ENCODE results near the gene EDC4. TPM values are rescaled to one million over a fixed set of nuclear protein-coding genes. Genes with fewer than 3 reads are reported as not detected.

EDC4 gene
- total RNA-seq, 2 donors from 2014 or later = 21.2 to 39.5 TPM

DNA sequence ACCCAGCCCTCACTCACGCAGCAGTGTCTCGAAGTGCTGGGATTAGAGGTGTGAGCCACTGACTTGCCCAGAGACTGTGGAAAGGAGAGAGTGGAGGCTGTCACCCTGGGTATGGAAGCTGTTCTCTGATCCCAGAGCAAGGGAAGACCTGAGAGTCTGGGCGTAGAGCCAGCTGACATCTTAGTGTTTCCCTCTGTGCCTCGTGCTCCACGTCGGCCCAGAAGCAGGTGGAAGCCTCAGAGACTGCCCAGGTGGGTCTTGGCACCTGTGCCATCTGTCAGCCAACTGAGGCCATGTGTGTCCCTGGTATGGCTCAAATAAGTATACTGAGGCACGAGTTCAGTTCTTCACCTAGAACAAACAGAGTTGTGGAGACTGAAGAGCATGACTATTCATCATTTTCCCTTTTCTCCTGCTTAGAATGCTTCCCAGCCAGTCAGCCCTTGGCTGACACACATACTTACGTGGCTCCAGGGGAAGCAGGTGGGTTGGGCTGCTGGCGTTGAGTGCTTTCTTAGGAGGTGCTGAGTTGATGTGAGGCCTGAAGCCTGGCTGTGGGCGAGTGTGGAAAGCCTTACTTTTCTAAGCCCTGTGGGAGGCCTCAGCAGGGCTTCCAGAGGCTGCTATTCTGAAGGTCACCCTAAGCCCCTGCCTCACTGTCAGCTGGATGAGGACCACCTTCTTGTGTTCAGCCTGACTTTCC lies 50.7 kb downstream of the EDC4 start:
- DNase-seq (ENCODE audit: low spot score) = no peak

DNA sequence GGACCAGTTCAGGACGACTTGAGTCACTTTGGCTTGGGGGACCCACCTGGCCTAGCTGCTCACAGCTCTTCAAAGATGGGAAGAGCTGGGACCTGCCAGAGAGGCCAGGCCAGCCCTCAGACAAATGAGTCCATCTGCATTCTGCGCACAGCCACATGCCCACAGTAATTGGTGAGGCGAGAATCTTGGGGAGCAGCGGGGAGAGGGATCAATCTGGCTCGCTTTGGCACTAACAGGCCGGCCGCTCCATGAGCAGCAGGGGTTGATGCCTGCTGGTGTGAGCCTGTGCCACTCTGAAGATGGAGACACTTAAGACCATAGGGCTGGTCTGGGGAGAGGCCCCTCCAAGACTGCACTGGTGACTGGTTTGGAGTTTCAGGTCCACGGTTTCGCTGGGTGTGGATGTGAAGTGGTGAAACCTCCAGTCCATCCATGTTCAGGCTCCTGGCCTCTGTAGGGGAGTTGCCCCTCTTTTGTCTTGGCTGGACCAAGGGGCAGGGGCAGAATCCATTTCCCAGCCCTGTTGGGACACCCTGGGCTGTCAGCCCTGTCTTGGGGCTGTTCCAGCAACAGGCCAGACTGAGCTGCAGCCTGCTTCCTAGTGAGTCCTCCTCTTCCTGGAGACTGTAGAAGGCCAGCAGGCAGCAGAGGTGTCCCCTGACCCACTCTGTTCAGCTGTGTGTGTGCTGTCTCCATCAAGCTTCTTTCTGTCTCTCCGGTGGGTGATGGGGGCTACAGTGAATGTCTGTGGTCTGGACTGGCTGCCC lies 51.5 kb downstream of the EDC4 start:
- no peaks in the 10 kb centered on the region for H3K9me3 ChIP-seq
- no peak overlapping the region for H3K4me3 ChIP-seq
- TF ChIP-seq, protein P1, sequence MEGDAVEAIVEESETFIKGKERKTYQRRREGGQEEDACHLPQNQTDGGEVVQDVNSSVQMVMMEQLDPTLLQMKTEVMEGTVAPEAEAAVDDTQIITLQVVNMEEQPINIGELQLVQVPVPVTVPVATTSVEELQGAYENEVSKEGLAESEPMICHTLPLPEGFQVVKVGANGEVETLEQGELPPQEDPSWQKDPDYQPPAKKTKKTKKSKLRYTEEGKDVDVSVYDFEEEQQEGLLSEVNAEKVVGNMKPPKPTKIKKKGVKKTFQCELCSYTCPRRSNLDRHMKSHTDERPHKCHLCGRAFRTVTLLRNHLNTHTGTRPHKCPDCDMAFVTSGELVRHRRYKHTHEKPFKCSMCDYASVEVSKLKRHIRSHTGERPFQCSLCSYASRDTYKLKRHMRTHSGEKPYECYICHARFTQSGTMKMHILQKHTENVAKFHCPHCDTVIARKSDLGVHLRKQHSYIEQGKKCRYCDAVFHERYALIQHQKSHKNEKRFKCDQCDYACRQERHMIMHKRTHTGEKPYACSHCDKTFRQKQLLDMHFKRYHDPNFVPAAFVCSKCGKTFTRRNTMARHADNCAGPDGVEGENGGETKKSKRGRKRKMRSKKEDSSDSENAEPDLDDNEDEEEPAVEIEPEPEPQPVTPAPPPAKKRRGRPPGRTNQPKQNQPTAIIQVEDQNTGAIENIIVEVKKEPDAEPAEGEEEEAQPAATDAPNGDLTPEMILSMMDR (IDR thresholded peaks at IDR 0.05) = no peak
- H3K27ac ChIP-seq = peak overlapping the region in 1 of 2 donors; percentile 19
- peaks cover 0 to 64% of the 10 kb centered on the region in 2 donors for H3K4me1 ChIP-seq
- H3K36me3 ChIP-seq = peaks cover 10% of the 10 kb centered on the region
- no peaks in the 10 kb centered on the region for H3K27me3 ChIP-seq
- DNase-seq (ENCODE audit: low spot score) = no peak

More for the DNA sequence above, 50.7 kb downstream of the EDC4 start:
- no peak overlapping the region for H3K4me3 ChIP-seq
- TF ChIP-seq, protein P1 (IDR thresholded peaks at IDR 0.05) = no peak
- H3K27me3 ChIP-seq = no peaks in the 10 kb centered on the region
- peaks cover 0 to 70% of the 10 kb centered on the region in 2 donors for H3K4me1 ChIP-seq
- H3K27ac ChIP-seq = peak overlapping the region; percentile 19 to 39
- H3K9me3 ChIP-seq = no peaks in the 10 kb centered on the region
- peaks cover 10% of the 10 kb centered on the region for H3K36me3 ChIP-seq

DNA sequence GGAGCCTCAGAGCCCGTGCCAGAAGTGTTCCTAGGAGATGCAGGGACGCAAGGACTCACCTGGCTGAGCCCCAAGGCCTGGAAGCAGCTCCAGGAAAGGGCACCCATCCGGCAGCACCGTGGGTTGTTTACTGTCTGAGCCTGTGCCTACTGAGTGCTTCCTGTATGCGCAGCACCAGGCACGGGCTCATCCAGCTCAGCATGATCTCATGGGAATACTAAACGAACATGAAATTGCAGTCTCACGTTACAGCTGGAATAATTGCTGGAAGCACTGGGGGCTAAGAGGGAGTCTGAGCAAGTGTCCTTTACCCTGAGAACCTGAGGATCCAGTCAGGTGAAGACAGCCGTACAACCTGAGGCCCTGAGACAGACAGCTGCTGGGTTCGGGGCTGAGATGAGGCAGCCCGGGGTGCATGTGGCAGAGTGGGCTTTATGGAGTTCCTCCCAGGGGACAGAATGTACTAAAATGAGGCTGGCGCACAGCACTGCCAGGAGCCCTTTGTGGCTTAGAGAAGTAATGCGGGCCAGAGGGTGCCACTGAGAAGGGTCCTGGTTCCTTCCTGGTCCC lies 53.4 kb downstream of the EDC4 start:
- DNase-seq (ENCODE audit: low spot score) = no peak
- Histone ChIP-seq H3K27ac (peak overlapping the region; percentile 20 to 22), H3K4me3 (no peak overlapping the region), H3K36me3 (peaks cover 10% of the 10 kb centered on the region), H3K27me3 (no peaks in the 10 kb centered on the region), H3K4me1 (peaks cover 0 to 51% of the 10 kb centered on the region in 2 donors), H3K9me3 (no peaks in the 10 kb centered on the region)
- TF ChIP-seq, protein P1 (IDR thresholded peaks at IDR 0.05) = no peak

DNA sequence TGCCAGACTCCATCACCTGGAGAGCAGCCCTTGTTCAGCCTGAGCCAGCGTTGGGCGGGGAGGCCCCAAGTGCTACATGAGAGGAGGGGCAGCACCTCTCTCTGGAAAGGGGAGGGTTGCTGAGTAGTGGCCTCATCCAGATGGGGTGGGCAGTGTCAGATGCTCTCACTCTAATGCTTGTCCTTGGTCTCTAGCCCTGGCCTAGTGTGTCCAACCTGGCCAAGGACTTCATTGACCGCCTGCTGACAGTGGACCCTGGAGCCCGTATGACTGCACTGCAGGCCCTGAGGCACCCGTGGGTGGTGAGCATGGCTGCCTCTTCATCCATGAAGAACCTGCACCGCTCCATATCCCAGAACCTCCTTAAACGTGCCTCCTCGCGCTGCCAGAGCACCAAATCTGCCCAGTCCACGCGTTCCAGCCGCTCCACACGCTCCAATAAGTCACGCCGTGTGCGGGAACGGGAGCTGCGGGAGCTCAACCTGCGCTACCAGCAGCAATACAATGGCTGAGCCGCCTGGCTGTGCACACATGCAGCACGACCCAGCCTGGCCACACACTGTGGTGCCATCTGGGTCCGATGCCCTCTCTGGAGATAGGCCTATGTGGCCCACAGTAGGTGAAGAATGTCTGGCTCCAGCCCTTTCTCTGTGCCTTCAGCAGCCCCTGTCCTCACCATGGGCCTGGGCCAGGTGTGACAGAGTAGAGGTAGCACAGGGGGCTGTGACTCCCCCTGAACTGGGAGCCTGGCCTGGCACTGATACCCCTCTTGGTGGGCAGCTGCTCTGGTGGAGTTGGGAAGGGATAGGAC lies 54.5 kb downstream of the EDC4 start:
- DNase-seq (ENCODE audit: low spot score) = no peak
- peaks cover 0 to 40% of the 10 kb centered on the region in 2 donors for H3K4me1 ChIP-seq
- TF ChIP-seq, protein P1 (IDR thresholded peaks at IDR 0.05) = no peak
- H3K27me3 ChIP-seq = no peaks in the 10 kb centered on the region
- H3K9me3 ChIP-seq = no peaks in the 10 kb centered on the region
- no peak overlapping the region for H3K4me3 ChIP-seq
- H3K27ac ChIP-seq = no peak overlapping the region
- H3K36me3 ChIP-seq = peaks cover 10% of the 10 kb centered on the region

DNA sequence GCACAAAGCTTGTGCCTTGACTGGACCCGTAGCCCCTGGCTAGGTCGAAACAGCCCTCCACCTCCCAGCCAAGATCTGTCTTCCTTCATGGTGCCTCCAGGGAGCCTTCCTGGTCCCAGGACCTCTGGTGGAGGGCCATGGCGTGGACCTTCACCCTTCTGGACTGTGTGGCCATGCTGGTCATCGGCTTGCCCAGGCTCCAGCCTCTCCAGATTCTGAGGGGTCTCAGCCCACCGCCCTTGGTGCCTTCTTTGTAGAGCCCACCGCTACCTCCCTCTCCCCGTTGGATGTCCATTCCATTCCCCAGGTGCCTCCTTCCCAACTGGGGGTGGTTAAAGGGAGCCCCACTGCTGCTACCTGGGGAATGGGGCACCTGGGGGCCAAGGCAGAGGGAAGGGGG lies 55.3 kb downstream of the EDC4 start:
- TF ChIP-seq, protein P1 (IDR thresholded peaks at IDR 0.05) = no peak
- DNase-seq (ENCODE audit: low spot score) = no peak
- peaks cover 10% of the 10 kb centered on the region for H3K36me3 ChIP-seq
- no peak overlapping the region for H3K27ac ChIP-seq
- H3K27me3 ChIP-seq = no peaks in the 10 kb centered on the region
- no peaks in the 10 kb centered on the region for H3K9me3 ChIP-seq
- H3K4me3 ChIP-seq = no peak overlapping the region
- peaks cover 0 to 32% of the 10 kb centered on the region in 2 donors for H3K4me1 ChIP-seq

Measured in right atrium auricular region (tissue), 2 donors.